CD4-positive, alpha-beta T cell treated with Interleukin-6 at 100 ng/mL for 8 hours (primary cell): Measurements from ENCODE around the gene PEX5L.

Experiments used
- DNase-seq: peaks from one replicate; pipeline ENCODE4 v3.0.0-alpha.2; 2020; ENCODE audit warnings: mixed read lengths, low spot score

Gene PEX5L

GRCh38 chr3:179769411-179770247 lies 267.1 kb downstream of the PEX5L start:
- DNase-seq = no peak

DNA sequence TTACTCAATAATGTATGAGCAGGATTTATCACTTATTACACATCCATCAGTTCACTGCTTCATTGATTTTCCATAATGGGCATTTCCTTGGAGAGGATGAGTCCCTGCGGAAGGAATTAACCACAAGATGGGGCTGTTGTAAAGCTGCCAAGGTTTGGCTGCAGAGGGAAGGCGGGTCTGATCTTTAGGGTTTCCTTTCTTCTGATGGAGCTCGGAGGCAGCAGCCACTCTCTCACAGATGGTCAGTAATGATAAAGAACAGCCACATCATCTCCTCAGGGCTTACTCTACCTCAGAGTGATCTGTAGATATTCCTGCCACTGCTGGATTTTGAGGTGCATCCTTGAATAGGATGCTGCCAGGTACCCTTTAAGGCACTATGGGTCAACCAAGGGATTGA lies 268.7 kb downstream of the PEX5L start:
- DNase-seq = no peak

- DNase-seq = no peak
Measured at GRCh38 chr3:179766416-179767133, 270.2 kb downstream of the PEX5L start.

GRCh38 chr3:179765396-179765795 lies 271.3 kb downstream of the PEX5L start:
- DNase-seq = no peak

DNA sequence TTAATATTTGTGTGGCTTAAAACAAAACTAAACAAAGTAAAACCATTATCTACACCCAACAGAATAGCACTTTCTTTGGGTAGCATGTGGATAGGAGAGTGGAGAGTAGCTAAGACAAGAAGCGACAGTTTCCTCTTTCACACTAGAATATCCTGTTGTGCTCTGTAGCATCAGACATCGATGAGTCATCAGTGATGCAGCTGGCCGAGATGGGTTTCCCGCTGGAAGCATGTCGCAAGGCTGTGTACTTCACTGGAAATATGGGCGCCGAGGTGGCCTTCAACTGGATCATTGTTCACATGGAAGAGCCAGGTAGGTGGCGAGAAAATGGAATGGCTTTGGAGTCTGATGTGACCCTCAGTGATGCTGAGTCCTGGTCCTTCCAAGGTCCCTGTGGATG lies 275.8 kb downstream of the PEX5L start:
- DNase-seq = no peak

GRCh38 chr3:179750720-179751328 lies 285.9 kb downstream of the PEX5L start:
- no peak for DNase-seq

DNA sequence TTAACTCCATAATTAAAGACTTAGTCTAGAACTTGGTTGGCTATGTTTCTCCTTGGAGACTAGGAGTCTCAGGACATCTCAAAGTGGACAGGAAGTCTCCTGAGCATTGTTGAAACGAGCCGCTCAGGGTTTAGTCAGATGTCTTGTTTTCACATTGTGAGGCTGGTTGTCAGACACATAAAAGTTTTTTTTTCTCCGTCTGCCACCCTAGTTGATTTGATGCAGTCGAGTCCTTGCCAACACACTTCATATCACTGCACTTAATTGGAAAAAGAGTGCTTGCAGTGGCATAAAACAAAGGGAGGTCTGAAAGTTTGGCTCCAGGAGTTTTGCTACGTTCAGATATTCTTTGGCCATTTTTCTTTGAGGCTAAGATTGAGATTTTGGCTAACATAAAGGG lies 291.0 kb downstream of the PEX5L start:
- no peak for DNase-seq

DNA sequence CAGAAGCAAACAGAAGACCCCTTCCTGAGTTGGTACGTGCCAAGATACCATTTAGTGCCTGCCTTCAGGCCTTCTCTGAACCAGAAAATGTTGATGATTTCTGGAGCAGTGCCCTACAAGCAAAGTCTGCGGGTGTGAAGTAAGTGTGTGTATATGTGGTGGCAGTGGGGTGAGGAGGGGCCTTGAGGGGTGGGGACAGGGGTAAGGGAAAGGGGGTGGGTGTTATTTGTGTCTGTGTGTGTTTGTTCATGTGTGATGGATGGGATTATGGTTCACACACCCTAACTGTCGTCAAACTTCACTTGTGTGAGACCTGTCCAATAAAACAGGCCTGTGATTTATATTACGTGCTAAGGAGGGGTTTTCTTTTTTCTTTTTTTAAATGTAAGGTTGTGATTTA lies 291.7 kb downstream of the PEX5L start:
- DNase-seq = no peak
